Measurements from ENCODE around the gene USP17L10. TPM values are rescaled to one million over a fixed set of nuclear protein-coding genes. Genes with fewer than 3 reads are reported as not detected.
"Not testable (repeated sequence)": the region's sequence is repeated elsewhere in the genome, so short reads cannot be mapped to it uniquely, and the experiment has no call there.

Gene USP17L10
- total RNA-seq: not detected

GRCh38 chr4:9210357-9210756, at the start of gene USP17L10:
Gene USP17L10, plus strand, starts transcription at chr4:9210657. Its CDS starts 0 bp downstream, at chr4:9210657.
- not testable (repeated sequence) for ATAC-seq

GRCh38 chr4:9165990-9166389, 44.5 kb upstream of the USP17L10 start:
- DNase-seq; H3K36me3 Mint-ChIP-seq (ENCODE audit: insufficient read depth); H3K4me3 Mint-ChIP-seq; H3K4me1 Mint-ChIP-seq (ENCODE audit: low read depth); H3K9me3 Mint-ChIP-seq; H3K27me3 Mint-ChIP-seq (ENCODE audit: low read depth); ATAC-seq: not testable (repeated sequence)

More at GRCh38 chr4:9210357-9210756, at the start of gene USP17L10:
- H3K9me3 Mint-ChIP-seq; H3K4me3 Mint-ChIP-seq; H3K27me3 Mint-ChIP-seq (ENCODE audit: low read depth); DNase-seq; H3K36me3 Mint-ChIP-seq (ENCODE audit: insufficient read depth); H3K4me1 Mint-ChIP-seq (ENCODE audit: low read depth): not testable (repeated sequence)

- H3K27me3 Mint-ChIP-seq (ENCODE audit: low read depth); ATAC-seq; H3K4me3 Mint-ChIP-seq; H3K9me3 Mint-ChIP-seq; H3K36me3 Mint-ChIP-seq (ENCODE audit: insufficient read depth); DNase-seq; H3K4me1 Mint-ChIP-seq (ENCODE audit: low read depth): not testable (repeated sequence)
These were observed 40.5 kb upstream of the USP17L10 start, which contains the start of gene FAM90A26 for GRCh38 chr4:9169791-9170459. Gene FAM90A26, plus strand, starts transcription at chr4:9170409. Its CDS starts 2,764 bp downstream, at chr4:9173173.

- H3K4me1 Mint-ChIP-seq (ENCODE audit: low read depth); DNase-seq; H3K27me3 Mint-ChIP-seq (ENCODE audit: low read depth); H3K4me3 Mint-ChIP-seq; H3K9me3 Mint-ChIP-seq; H3K36me3 Mint-ChIP-seq (ENCODE audit: insufficient read depth); ATAC-seq: not testable (repeated sequence)
These were observed 4.2 kb downstream of the USP17L10 start for GRCh38 chr4:9214701-9215100.

GRCh38 chr4:9215105-9215504, 4.6 kb downstream of the USP17L10 start, which contains the start of gene USP17L11:
Gene USP17L11, plus strand, starts transcription at chr4:9215405. Its CDS starts 0 bp downstream, at chr4:9215405.
- H3K9me3 Mint-ChIP-seq: not testable (repeated sequence)

GRCh38 chr4:9219852-9220251, 9.4 kb downstream of the USP17L10 start, which contains the start of gene USP17L12:
Gene USP17L12, plus strand, starts transcription at chr4:9220152. Its CDS starts 0 bp downstream, at chr4:9220152.
- DNase-seq; H3K4me1 Mint-ChIP-seq (ENCODE audit: low read depth); H3K36me3 Mint-ChIP-seq (ENCODE audit: insufficient read depth); H3K27me3 Mint-ChIP-seq (ENCODE audit: low read depth); H3K9me3 Mint-ChIP-seq; ATAC-seq; H3K4me3 Mint-ChIP-seq: not testable (repeated sequence)

More at GRCh38 chr4:9215105-9215504, 4.6 kb downstream of the USP17L10 start, which contains the start of gene USP17L11:
- H3K27me3 Mint-ChIP-seq (ENCODE audit: low read depth); ATAC-seq; H3K4me3 Mint-ChIP-seq; DNase-seq; H3K36me3 Mint-ChIP-seq (ENCODE audit: insufficient read depth); H3K4me1 Mint-ChIP-seq (ENCODE audit: low read depth): not testable (repeated sequence)

- not testable (repeated sequence) for H3K27me3 Mint-ChIP-seq (ENCODE audit: low read depth); H3K9me3 Mint-ChIP-seq; H3K36me3 Mint-ChIP-seq (ENCODE audit: insufficient read depth); ATAC-seq; H3K4me1 Mint-ChIP-seq (ENCODE audit: low read depth); H3K4me3 Mint-ChIP-seq; DNase-seq
These were observed 14.1 kb downstream of the USP17L10 start, which contains the start of gene USP17L13 for GRCh38 chr4:9224596-9224995. Gene USP17L13, plus strand, starts transcription at chr4:9224896. Its CDS starts 0 bp downstream, at chr4:9224896.

GRCh38 chr4:9230249-9230648, 19.8 kb downstream of the USP17L10 start:
- not testable (repeated sequence) for H3K36me3 Mint-ChIP-seq (ENCODE audit: insufficient read depth); ATAC-seq; H3K4me3 Mint-ChIP-seq; DNase-seq; H3K27me3 Mint-ChIP-seq (ENCODE audit: low read depth); H3K4me1 Mint-ChIP-seq (ENCODE audit: low read depth); H3K9me3 Mint-ChIP-seq

GRCh38 chr4:9234085-9234484, 23.6 kb downstream of the USP17L10 start, which contains the start of gene USP17L15:
Gene USP17L15, plus strand, starts transcription at chr4:9234385. Its CDS starts 0 bp downstream, at chr4:9234385.
- not testable (repeated sequence) for H3K36me3 Mint-ChIP-seq (ENCODE audit: insufficient read depth); H3K4me3 Mint-ChIP-seq; H3K9me3 Mint-ChIP-seq; H3K27me3 Mint-ChIP-seq (ENCODE audit: low read depth); ATAC-seq; DNase-seq; H3K4me1 Mint-ChIP-seq (ENCODE audit: low read depth)

GRCh38 chr4:9238461-9238860, 28.0 kb downstream of the USP17L10 start:
- not testable (repeated sequence) for H3K9me3 Mint-ChIP-seq; H3K4me1 Mint-ChIP-seq (ENCODE audit: low read depth); H3K4me3 Mint-ChIP-seq; ATAC-seq; H3K36me3 Mint-ChIP-seq (ENCODE audit: insufficient read depth); H3K27me3 Mint-ChIP-seq (ENCODE audit: low read depth); DNase-seq

GRCh38 chr4:9243579-9243978, 33.1 kb downstream of the USP17L10 start, which contains the start of gene USP17L17:
Gene USP17L17, plus strand, starts transcription at chr4:9243879. Its CDS starts 0 bp downstream, at chr4:9243879.
- ATAC-seq; H3K9me3 Mint-ChIP-seq; H3K4me3 Mint-ChIP-seq; DNase-seq; H3K27me3 Mint-ChIP-seq (ENCODE audit: low read depth); H3K36me3 Mint-ChIP-seq (ENCODE audit: insufficient read depth); H3K4me1 Mint-ChIP-seq (ENCODE audit: low read depth): not testable (repeated sequence)

- H3K4me3 Mint-ChIP-seq: not testable (repeated sequence)
These were observed 37.7 kb downstream of the USP17L10 start, which contains the start of gene USP17L18 for GRCh38 chr4:9247953-9248680. Gene USP17L18, plus strand, starts transcription at chr4:9248630. Its CDS starts 0 bp downstream, at chr4:9248630.

GRCh38 chr4:9253078-9253477, 42.6 kb downstream of the USP17L10 start, which contains the start of gene USP17L19:
Gene USP17L19, plus strand, starts transcription at chr4:9253378. Its CDS starts 0 bp downstream, at chr4:9253378.
- not testable (repeated sequence) for H3K36me3 Mint-ChIP-seq (ENCODE audit: insufficient read depth); H3K4me1 Mint-ChIP-seq (ENCODE audit: low read depth); H3K9me3 Mint-ChIP-seq; DNase-seq; H3K27me3 Mint-ChIP-seq (ENCODE audit: low read depth); ATAC-seq; H3K4me3 Mint-ChIP-seq

More at GRCh38 chr4:9247953-9248680, 37.7 kb downstream of the USP17L10 start, which contains the start of gene USP17L18:
- not testable (repeated sequence) for H3K9me3 Mint-ChIP-seq; H3K27me3 Mint-ChIP-seq (ENCODE audit: low read depth); H3K4me1 Mint-ChIP-seq (ENCODE audit: low read depth); ATAC-seq; H3K36me3 Mint-ChIP-seq (ENCODE audit: insufficient read depth)
- peak; percentile 6 for DNase-seq

- H3K4me3 Mint-ChIP-seq; H3K4me1 Mint-ChIP-seq (ENCODE audit: low read depth); H3K27me3 Mint-ChIP-seq (ENCODE audit: low read depth); DNase-seq; ATAC-seq; H3K36me3 Mint-ChIP-seq (ENCODE audit: insufficient read depth); H3K9me3 Mint-ChIP-seq: not testable (repeated sequence)
These were observed 47.4 kb downstream of the USP17L10 start, which contains the start of gene USP17L20 for GRCh38 chr4:9257824-9258223. Gene USP17L20, plus strand, starts transcription at chr4:9258124. Its CDS starts 0 bp downstream, at chr4:9258124.
